ENCODE results near the gene VPS8.
"Not testable (repeated sequence)": the region's sequence is repeated elsewhere in the genome, so short reads cannot be mapped to it uniquely, and the experiment has no call there.

Gene VPS8

DNA sequence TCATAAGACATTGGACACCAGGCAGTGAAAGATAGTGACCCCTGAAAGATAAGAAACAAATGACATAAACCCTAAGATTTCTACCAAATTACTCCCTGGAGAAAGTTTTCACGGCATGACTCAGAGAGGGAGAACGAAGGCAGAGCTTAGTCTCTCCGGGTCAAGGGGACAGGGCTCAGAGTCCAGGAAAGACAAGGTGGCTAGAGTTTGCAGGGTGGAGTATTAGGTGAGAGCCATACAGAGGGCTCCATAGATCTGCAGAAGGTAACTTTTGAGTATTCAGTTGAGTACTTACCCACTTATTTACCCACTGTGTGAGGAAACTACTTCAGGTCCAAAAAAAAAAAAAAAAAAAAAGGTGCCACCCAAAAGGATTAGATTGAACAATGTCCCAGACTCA, 197.7 kb downstream of the VPS8 start:
- no peak for DNase-seq

DNA sequence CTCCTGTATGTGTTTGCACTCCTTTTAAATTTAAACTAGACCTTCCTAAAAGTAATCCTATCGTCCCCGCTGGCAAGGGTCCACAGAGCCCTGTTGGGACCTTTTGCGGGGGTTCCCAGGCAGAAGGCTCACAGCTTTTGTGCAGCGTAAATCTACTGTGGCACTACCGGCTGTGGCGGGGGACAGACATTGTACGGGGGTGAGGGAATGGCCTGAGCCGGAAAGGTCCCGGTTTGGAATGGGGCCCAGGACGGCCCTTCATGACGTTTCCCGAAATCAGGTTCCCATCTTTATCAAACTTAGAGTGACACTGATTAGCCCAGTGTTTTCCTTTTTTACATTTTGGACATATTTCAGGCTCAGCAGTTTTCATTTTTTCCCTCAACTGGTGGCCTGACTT, 205.6 kb downstream of the VPS8 start:
- DNase-seq, result not testable (repeated sequence)

DNA sequence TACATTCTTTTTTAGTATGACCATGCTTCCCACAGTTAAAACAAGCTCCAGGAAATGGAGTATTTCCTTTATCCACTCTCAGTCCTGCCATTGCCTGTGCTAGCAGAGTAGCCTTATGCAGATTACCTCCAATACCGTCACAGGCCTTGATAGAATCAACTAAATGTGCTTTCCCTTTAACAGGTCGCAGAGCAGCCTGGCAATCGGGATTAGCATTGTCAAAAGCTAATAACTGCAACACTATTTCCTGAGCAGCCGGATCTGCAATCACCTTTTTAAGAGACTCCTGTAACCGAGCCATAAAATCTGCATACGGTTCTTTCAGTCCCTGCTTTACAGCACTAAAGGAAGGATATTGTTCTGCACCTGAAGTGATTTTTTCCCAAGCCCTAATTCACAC, 206.0 kb downstream of the VPS8 start:
- DNase-seq, result not testable (repeated sequence)

DNA sequence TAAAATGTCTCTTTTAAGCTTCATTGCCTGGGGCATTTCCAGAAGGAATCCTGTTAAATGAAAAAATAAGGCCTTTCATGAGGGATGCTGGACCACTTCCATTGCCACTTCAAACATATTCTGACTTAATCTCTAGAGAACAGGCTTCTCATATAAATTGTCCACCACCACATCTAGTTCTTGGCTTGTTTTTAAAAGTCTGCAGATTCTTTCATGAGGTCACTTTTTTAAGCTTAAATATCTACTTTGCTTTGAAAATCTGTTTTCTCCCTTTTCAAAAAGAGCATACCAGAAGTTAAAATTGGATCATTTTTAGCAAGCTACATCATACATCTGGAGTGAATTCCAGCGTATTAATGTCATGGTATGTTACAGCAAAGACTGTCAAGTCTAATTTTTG, 209.3 kb downstream of the VPS8 start:
- DNase-seq, result no peak

DNA sequence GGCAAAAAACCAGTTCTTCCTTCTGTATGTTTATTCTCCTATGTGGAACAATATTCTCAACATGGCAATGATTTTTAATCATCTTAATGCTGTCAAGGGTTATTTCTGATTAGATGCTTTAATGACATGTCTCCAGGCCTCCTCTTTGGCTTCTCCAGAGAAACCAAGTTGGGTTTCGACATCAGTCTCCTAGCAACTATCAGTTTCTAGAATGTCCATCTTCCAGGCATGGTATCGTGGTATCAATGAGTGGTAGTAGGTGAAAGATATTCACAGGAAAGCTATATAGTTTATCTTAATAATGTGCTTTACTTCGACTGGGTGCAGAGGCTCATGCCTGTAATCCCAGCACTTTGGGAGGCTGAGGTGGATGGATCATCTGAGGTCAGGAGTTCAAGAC, 212.4 kb downstream of the VPS8 start:
- no peak for DNase-seq

DNA sequence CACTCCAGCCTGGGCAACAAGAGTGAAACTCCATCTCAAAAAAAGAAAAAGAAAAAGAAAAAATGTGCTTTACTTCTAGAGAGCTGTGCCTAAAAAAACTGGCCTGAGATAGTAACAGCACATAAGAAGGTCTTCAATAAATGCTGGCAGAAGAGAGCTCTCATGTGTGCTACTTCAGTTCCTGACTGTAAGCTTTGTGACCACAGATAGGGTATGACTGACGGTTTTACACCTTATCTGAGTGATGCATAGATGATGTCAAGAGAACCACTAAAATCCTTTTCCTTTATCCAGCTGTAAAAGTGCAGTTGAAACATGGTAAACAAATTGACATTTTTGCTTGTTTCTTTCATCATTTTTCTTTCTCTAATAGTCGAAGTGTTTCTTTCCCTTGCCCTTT, 213.0 kb downstream of the VPS8 start:
- no peak for DNase-seq

DNA sequence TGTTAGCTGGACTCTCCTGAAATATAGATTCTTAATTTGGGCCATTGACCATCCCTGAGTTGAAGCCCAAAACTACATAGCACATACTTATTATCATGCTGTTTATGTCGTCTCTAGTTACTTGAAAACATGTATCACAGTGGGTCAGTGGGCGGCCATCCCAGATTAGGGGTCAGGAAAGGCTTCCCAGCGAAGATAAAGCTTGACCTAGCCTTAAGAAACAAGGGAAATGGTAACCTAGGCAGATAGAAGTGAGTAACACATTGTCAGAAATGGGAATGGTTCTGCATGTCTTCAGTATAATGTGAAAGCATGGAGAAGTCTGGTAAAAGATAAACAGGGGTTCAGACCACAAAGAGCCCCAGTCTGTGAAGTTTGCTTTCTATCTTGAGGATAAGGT, 216.2 kb downstream of the VPS8 start:
- no peak for DNase-seq

DNA sequence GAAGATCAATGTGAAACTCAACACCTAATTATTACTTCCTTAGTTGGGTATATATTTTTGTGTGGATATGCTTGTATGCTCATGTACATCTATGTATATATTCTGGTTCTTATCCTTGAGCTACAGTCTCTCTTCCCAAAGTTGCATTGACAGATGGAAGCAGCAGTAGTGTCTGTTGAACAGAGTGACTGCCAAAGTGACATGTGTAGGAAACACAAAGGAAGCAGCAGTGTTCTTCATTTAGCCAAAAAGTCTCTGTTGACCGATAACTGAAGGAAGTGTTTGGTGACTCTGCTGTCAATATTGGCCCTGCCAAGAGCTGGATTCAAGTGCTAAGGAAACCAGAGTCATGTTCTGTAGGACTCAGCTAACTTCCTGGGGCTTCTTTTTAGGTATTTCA, 217.1 kb downstream of the VPS8 start:
- no peak for DNase-seq

DNA sequence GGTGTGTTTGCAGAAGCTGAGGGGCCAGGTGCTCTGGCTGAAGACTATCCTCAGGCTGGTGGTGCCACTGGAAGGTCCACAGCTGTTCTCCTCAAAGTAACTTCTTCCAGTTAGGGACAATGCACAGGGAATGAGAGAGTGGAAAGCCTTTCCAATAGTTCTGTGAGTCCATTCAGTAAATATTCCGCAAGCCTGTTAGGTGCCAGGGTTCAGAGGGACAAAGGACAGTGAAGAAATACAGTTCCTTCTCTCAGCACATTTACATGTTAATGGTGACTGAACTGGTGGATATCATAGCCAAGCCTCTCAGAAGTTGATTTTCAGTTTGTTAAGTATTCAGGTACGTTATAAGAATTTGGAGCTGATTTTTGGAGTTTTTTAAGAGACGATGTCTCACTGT, 218.4 kb downstream of the VPS8 start:
- no peak for DNase-seq

DNA sequence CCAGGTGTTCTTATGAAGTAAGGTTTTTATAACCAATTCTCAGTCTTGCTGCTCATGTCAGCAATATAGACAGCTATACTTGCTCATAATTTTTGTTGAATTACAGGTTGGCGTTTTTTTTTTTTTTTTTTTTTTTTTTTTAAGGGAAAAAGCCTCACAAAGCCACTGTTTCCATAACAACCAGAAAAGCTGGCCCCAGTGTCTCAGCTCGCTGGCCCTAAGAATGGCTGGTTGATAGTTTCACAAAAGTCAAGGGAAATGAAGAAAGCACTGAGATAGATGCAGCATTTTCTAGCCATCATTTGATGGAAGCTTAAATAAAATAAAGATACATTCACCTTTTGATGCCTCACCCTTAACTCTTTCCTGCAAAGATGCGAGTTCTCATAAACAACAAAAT, 219.0 kb downstream of the VPS8 start:
- DNase-seq, result no peak

DNA sequence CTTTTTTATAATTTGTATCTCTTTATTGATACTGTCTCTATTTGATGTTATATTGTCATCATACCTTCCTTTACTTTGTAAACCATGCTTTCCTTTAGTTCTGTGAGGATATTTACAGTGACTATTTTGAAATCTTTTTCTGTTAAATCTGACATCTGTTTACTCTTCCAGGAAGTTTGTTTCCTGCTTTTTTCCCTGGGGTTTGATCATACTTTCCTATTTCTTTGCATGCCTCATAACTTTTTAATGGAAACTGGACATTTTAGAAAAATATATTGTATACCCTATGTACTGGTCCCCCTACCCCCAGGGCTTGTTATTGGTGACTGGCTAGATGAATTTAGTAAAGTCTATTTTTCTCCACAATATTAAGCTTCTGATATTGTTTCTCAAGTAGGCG, 225.8 kb downstream of the VPS8 start:
- DNase-seq, result no peak

DNA sequence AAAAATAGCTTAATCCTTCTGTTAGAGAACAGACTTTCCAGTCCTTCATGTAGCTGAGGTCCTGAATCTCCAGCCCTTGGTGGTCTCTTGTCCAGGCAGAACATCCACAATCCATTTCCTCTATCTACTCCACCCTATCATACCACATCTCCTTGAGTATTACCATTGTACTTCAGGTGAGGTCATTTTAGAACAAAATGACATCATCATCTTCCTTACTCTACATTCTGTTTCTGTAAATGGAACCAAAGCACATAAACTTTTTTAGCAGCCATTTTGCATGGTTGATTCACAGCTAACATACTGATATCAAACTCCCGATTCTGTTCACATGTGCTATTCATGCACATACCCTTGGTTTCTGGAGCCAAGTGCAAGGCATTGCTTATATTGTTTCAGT, 228.5 kb downstream of the VPS8 start:
- no peak for DNase-seq

DNA sequence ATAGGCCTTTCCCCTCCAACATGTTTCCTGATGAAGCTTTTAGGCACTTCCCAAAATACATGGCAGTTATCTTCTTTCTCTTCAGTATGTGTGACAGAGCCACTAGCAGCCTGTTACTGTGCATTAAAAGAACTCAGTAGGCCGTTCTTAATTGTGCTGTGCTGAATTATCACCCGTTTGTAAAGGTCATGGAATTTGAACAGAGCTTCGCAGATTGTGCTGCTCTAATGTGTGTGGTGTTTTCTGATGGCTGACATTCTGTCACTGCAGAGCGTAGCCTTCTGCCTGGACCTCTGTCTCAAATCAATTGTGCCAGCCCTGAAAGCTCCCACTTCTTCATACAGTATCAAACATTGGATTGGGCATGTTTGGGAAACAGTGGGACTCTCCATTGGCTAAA, 229.6 kb downstream of the VPS8 start:
- no peak for DNase-seq

DNA sequence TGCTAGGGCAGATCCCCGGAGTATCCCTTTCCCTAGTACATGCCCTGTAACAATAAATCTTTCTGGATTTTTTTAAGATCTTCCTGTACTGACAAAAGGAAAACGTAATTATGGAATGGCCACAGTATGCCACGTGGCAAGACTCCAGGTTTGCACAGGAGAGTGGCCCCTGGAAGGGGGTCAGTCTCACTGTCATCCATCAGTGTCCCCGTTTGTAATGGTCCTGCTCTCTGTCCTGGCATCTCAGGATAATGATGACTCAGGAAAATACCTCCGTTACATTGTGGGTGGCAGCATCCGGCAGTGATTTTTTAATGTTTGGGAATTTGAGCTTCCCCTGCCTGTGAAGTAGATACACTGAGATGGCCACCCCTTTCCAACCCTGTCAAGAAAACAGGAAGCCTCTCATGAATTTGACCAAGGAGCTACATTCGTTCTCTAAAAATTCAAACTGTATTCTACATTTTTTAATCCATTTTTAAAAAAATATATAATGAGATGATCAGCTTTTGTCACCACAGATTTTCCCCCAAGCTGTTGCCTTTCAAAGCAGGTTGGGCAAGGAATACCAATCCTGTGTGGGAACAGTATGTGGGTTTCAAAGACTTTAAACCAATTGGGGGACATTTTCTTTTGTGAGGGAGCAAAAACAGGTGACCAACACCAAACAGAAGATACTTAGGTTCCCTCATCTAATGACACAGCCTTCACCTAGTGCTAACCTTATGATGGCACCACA, 230.5 kb downstream of the VPS8 start:
- DNase-seq, result no peak

DNA sequence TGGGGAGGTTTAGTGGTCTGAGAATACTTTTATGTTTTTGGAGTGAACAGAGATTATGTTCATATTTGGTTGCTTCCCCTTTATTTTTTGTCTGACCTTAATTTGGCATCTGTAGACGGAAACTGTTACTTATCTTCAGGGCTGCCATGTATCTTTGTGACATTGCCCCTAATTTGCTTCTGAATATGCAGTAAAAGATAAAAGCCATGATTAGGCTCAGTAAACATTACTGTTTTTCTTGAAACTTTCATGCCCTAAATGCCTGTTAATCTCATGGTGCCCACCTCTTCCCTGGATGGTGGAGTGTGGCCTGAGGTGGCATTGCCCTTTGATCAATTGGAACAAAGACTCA, 234.2 kb downstream of the VPS8 start:
- no peak for DNase-seq

DNA sequence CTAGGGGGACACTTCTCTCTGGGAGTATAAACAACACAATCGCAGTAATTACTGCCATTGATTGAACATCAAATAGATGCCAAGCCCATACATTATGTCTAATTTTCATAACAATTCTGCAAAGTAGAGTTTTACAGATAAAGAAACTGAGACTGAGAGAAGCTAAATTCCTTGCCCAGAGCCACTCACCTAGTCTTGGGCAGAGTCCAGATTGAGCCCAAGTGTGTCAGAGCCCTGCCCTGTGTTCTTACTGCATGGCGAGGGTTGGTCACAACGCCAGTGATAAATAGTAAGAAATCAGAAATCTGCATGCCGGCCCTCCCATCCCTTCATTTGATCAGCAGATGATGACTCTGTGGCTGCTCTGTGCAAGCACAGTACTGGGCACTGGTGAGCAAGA, 234.6 kb downstream of the VPS8 start:
- DNase-seq, result no peak

DNA sequence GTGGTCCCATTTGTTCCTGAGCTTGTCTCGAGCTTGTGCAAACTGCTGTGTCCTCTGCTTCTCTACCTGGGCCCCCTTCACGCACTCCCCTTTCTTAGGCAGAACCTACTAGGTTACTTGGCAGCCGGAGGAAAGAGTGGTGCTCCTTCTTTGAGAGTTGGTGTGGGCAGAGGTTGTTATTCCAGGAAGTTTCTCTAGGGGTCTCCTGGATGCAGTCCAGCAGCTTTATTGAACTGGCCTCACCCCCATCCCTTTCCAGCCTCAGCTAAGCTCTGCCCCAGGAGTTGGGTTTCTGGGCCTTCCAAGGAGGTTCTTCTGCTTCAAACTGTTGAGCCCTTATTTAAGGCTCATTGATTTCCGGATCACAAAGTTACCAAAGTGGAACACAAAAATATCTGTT, 237.7 kb downstream of the VPS8 start:
- no peak for DNase-seq

DNA sequence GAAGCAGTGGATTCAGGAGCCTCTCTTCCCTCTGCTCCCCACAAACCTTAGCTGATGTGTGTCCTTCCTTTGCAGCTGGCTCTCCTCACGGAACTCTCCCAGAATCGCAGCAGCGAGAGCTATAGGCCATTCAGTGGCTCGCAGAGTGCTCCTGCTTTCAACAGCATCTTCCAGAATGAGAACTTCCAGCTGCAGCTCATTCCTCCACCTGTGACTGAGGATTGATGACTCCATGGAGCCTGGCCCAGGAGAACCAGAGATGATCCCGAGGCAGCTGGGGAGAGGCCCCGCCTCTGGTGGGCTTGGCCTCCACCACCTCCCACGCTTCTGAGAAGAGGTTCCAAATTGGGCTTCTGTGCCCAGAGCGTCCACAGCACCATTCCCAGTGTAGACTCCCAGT, 239.8 kb downstream of the VPS8 start:
- no peak for DNase-seq

DNA sequence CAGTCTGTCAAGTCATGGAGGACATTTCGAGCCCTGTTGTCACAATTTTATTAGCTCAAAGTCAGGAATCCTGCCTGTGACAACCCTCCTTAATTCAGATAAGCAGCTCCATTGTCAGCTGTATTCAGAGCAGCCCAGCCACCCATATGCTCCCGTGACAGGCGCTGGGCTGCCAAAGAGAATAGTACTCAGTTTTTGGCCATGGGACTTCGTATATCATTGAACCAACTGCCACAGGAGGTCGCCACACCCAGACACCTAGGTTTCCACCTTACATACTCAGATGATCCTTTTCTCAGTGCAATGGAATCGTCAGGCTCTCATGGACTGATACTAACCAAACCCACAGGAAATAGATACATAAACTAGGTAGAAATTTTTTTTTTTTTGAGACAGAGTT, 240.7 kb downstream of the VPS8 start:
- no peak for DNase-seq

DNA sequence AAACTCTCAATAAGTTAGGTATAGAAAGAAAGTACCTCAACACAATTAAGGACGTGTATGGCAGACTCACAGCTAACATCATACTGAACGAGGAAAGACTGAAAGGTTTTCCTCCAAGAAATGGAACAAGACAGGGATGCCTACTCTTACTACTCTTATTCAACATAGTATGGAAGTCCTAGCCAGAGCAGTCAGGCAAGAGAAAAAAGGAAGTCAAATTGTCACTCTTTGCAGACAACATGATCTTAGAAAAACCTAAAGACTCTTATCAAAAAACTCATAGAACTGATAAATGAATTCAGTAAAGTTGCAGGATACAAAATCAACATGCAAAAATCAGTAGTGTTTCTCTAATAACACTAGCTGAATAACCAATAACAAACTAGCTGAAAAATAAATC, 244.9 kb downstream of the VPS8 start:
- no peak for DNase-seq

DNA sequence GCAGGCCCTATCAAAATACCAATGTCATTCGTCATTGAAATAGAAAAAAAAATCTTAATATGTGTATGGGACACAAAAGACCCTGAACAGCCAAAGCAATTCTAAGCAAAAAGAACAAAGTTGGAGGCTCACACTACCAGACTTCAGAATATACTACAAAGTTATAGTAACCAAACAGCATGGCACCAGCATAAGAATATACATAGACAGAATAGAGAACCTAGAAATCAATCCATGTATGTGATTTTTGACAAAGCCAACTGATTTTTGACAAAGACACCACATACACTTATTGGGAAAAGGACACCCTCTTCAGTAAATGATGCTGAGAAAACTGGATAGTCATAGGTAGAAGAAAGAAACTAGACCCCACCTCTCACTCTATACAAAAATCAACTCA, 245.9 kb downstream of the VPS8 start:
- no peak for DNase-seq

DNA sequence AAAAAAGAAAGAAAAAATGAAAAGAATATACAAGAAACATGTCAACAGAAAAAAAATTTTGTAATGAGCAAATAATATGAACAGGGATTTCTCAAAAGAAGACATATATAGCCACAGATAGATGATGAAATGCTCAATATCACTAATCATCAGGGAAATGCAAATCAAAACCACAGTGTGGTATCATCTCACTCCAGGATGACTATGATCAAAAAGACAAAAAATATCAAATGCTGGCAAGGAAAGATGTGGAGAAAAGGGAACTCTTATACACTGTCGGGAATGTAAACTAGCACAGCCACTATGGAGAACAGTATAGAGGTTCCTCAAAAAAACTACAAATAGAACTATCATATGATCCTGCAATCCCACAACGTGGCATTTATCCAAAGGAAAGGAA, 246.8 kb downstream of the VPS8 start:
- DNase-seq, result no peak

DNA sequence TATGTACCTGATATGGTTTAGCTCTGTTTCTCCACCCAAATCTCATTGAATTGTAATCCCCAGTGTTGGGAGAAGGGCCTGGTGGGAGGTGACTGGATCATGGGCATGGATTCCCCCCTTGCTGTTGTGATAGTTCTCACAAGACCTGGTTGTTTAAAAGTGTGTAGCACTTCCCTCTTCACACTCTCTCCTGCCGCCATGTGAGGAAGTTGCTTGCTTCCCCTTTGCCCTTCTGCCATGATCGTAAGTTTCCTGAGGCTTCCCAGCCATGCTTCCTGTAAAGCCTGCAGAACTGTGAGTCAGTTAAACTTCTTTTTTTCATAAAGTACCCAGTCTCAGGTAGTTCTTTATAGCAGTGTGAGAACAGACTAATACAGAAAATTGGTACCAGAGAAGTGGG, 247.8 kb downstream of the VPS8 start:
- DNase-seq, result no peak

DNA sequence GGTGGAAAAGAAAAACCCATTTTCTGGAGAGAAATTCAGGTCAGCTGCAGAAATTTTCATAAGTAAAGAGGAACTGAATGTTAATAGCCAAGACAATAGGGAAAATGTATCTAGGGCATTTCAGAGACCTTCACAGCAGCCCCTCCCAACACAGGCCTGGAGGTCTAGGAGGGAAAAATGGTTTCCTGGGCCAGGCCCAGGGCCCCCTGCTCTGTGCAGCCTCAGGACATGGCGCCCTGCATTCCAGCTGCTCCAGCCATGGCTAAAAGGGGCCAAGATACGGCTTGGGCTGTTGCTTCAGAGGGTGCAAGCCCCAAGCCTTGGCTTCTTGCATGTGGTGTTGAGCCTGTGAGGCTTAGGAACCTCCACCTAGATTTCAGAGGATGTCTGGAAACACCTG, 248.7 kb downstream of the VPS8 start:
- no peak for DNase-seq

DNA sequence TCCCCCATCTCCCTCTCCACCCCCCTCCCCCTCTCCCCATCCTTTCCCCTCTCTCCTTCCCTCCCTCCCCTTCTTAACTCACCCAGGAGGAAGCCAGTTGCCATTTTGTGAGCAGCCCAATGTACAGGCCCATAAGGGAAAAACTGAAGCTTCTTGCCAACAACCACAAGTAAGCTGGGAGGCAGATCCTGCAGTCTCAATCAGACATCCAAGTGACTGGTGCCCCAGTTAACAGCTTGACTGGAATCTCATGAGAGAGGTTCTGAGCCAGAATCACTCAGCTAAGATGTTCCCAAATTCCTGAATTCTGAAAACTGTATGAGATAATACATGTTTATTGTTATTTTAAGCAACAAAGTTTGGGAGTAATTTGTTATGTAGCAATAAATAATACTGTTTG, 250.2 kb downstream of the VPS8 start:
- no peak for DNase-seq

DNA sequence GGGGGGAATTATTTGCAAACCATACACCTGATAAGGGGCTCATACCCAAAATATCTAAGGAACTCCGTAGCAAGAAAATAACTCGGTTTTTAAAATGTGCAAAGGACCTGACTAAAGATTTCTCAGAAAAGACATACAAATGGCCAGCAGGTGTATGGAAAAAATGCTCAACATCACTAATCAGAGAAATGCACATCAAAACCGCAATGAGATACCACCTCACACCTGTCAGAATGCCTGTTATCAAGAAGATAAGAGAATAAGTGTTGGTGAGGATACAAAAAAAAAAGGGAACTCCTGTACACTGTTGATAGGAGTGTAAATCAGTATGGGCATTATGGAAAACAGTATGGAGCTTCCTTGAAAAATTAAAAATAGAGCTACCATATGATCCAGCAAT, 251.5 kb downstream of the VPS8 start:
- DNase-seq, result no peak

Data from T-helper 9 cell (primary cell).